Body of pancreas (tissue), 4 donors: ENCODE data around the gene PHF12.

Source experiments
- CTCF ChIP-seq, 7 experiments: fragments of 450-650 bp in 4 of 7; fragments of 200-600 bp in 3 of 7; sonication (generic) in 3 of 7; IDR thresholded peaks; one replicate each; pipeline ENCODE4 v1.5.1; 2016 to 2019; ENCODE audit warnings: antibody characterized with exemption in 7 of 7
- POLR2A ChIP-seq, 3 donors: fragments of 450-650 bp; IDR thresholded peaks; one replicate each; pipeline ENCODE4 v1.6.1; 2016; ENCODE audit warnings: antibody characterized with exemption in 3 of 3, mild to moderate bottlenecking in 2 of 3

- TF ChIP-seq CTCF (IDR thresholded peaks at IDR 0.05) (no peak), POLR2A (IDR thresholded peaks at IDR 0.05) (no peak)
These were observed 34.3 kb downstream of the PHF12 start for GRCh38 chr17:28917029-28917428.
